GM19395 (cell line): ENCODE results near the gene NEGR1.

Experiments used
- ATAC-seq: cut with Tn5 transposase; IDR thresholded peaks from one replicate; pipeline ENCODE4 v1.9.1; 2021; ENCODE audit warnings: mild to moderate bottlenecking, moderate library complexity; ENCODE audit not compliant: unreplicated experiment

NEGR1 gene

GRCh38 chr1:71589005-71589404, 693.3 kb downstream of the NEGR1 start:
- no peak for ATAC-seq

DNA sequence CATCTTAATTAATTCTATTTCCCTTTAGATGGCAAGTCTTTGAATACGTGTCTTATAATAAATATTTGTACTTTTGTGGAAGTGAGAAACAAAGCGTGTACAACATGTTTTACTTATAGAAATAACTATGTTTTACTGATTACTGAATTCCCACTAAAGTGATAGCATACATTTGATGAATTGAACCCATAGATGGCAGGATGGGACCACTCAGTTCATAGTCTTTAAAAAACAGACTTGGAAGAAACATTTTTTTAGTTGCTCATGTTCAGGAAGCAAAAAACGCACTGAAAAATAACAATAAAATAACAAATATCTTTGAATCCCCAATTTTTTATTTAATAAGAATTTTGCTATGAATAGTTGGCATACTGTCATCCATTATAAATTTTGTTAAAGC, 694.4 kb downstream of the NEGR1 start:
- no peak for ATAC-seq

DNA sequence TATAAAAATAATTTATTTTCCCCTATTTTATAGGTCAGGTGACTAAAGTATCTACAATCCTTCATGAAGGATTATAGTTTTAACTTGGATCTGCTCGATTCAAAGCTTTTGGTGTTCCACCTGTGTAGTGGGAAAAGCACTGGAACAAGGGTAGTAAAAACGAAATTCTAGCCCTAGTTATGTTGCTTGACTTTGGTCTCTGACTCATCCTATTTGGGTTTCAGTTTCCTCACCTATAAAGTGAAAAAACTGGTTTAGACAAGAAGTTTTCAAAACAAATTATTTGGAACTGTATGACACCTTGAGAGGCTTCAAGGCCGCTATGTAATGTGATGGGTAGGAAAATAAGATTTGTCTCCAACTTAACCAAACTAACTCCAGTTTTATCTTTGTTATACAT, 696.3 kb downstream of the NEGR1 start:
- ATAC-seq, result peak; percentile 64

GRCh38 chr1:71583756-71584155, 698.6 kb downstream of the NEGR1 start:
- no peak for ATAC-seq

DNA sequence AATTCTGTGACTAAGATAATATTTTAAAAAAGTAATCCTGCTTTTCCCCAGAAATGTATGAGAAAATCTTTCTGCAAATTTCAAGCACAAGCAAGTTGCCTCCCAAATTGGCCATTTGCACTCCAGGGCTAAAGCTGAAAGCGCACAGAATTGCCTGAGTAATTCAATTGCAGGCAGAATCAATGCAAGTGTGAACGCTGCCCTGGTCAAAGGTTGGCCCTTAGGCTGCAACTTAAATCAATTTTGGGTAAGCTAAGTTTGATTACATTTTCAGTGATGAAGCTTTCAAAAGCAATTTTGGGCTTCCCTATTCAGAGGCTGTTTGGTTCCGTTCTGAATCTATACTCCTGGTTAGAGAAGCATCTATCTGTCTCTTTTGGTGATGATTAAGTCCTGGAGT, 699.7 kb downstream of the NEGR1 start:
- no peak for ATAC-seq

DNA sequence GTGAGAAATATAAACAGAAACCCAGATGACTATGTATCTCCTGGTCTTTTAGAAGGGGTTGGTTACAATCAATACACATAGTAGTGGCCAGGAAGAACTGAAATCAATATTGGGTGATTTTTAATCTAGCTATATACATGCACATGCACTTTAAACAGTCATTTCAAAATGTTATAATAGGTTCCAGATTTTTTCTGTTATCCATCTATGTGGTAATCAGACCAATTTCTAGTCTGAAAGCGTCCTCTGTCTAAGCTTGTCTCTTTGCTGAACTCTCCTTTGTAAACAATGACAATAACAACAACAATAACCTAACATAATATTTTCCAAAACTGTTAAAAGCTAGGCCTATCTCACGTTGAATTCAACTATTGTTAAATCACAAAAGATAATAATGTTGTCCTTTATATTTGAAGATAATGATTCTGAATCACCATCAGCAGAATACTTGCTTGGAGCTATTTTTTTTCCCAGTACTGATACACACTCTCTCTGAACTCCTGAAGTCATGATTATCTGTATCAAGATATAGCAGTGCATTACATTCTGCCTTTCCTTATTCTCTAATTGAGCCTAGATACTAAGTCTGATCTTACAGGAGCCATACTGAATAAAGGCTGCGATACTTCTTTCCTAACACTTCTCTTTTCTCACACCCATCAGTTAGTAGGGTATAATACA, 704.7 kb downstream of the NEGR1 start:
- no peak for ATAC-seq

- ATAC-seq, result peak; percentile 51
Measured at GRCh38 chr1:71572038-71572437, 710.3 kb downstream of the NEGR1 start.

DNA sequence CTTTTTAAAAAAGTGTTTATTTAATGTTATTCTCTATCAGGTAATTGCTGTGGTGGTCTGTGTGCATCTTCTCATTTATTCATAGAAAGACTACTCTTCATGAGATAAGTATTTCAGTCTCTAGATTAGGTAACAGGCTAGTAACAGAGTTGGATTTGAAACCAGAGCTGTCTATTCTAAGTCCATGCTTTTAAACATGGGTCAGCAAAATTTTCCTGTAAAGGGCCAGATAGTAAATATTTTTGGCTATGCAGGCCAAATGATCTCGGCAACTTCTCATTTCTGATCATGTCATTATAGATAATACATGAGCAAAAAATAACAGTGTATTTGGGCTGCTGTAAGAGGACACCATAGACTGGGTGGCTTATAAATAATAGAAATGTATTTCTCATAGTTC, 715.9 kb downstream of the NEGR1 start:
- ATAC-seq, result no peak

DNA sequence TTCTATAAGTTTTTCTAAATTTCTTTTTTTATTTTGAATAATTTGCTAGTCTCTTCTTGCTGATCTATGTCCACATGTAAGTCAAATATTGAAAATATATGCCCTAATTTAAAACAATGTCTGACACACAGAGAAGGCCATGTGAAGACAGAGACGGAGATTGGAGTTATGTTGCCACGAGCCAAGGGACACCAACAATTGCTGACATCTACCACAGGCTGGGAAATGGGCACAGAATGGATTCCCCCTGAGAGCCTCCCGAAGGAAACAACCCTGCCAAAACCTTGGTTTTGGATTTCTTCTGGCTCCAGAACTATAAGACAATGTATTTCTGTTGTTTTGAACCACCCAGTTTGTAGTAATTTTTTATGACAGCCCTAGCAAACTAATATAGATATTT, 716.5 kb downstream of the NEGR1 start:
- ATAC-seq, result no peak

GRCh38 chr1:71565262-71565661, 717.1 kb downstream of the NEGR1 start:
- ATAC-seq, result no peak

GRCh38 chr1:71562298-71562697, 720.0 kb downstream of the NEGR1 start:
- ATAC-seq, result no peak

DNA sequence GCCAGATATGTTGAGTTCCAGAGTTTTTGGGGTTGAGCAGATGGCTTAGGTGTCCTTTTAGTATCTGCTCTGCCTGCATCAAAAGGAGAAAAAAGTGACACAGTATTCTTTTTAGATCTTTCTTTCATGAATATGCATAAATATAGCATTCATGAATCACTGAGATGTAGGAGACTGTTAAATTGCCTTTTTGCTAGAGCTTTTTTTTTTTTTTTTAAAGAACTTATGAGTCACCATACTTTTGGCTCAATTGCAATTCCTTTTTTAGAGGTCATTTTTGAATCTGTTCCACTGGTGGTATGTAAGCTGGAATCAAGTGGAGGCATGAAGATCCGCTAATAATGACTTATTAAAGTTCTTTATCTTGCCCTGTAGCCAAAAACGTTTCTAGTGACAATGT, 720.6 kb downstream of the NEGR1 start:
- no peak for ATAC-seq

GRCh38 chr1:71561206-71561605, 721.1 kb downstream of the NEGR1 start:
- no peak for ATAC-seq

GRCh38 chr1:71559880-71560279, 722.5 kb downstream of the NEGR1 start:
- ATAC-seq, result no peak

GRCh38 chr1:71557138-71557537, 725.2 kb downstream of the NEGR1 start:
- no peak for ATAC-seq

DNA sequence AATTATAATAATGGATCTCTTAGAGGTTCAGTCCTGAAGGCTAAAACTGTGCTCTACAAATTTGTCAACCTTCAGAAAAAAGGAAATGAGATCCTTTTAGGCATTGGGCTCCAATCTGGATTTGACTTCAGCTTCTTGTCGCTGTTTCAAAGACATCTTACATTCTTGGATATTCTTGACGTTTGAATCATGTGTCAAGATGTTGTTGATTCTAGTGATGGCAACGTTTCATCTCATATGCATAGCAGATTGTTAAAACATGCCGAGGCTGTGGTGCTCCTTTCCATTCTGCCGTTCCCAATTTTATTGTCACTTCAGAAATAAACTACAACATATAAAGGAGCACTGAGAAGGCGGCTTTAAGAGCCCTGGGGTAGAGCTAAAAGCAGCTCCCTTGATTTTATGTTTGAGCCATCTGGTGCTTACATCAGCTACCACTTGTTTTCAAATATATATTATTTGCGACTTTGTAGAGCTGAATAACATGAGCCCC, 733.9 kb downstream of the NEGR1 start:
- ATAC-seq, result no peak

DNA sequence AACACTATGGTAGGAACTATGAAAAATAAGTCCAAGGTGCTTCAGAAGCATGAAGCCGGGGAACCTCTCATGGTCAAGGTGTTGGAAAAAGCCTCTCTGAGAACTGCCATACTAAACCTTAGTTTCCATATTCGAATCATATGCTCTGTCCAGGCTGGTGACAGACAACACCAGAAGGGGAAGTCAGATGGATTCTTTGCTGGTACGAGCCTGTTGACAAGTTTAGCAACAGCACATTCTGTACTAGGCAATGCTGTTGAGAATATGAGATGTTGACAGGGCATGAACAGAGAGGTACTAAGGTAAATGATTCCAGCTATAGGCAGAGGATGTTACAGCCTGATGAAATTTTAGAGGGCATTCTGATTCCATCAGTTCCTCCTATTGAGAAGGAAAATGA, 740.2 kb downstream of the NEGR1 start:
- no peak for ATAC-seq

DNA sequence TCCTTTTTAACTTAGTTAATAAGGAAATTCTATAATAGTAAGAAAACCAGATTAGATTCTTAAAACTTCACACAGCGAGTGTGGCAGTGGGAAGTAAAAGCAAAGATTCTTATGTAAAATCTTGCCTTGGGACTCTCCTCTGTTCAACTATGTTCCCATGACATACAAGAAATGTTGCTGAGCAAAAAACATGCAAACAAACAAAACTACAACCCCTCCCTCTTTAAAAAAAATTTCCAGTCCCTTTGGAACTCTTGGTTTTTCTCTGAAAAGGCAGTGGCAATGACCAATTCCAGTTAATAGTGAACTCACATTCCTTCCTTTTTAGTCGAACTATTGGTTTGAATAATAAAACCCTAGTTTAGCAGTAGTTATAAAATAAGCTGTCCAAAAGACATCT, 748.4 kb downstream of the NEGR1 start:
- ATAC-seq, result no peak

DNA sequence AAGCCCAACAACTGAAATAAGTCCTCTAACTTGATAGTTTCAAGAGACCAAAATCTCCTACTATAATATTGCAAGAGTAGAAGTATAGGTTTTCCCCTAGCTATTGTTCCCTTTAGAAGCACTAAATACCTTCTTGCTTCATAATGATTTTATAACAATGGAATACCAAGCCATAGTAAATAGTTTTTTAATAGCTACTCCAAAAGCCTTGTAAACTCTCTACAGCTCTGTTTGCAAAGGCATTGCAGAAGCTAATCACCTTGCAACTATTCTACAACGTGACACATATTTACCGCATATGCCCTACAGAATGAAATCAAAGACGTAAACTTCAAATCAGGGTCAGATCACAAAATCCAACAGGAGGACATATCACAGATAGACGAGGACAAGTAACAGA, 750.0 kb downstream of the NEGR1 start:
- no peak for ATAC-seq

GRCh38 chr1:71526824-71527223, 755.5 kb downstream of the NEGR1 start:
- ATAC-seq, result no peak

DNA sequence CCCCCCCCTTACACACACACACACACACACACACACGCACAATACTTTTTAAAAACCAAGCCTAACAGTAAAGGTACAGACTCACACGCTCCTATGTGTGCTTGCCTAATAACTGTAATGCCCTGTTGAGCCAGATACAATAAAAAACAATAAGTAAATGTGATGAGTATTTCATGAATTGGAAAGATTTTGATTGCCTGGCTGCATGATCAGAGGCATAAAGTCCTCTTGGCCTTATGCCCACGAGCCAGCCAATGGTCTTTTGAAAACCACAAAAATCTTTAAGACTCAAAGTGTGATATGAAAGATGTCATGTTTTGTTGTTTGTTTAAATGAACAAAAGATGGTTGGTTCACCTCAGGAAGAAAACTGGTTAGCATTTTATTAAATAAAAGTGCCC, 759.6 kb downstream of the NEGR1 start:
- ATAC-seq, result no peak

GRCh38 chr1:71521655-71522264, 760.6 kb downstream of the NEGR1 start:
- peak; percentile 66 for ATAC-seq

DNA sequence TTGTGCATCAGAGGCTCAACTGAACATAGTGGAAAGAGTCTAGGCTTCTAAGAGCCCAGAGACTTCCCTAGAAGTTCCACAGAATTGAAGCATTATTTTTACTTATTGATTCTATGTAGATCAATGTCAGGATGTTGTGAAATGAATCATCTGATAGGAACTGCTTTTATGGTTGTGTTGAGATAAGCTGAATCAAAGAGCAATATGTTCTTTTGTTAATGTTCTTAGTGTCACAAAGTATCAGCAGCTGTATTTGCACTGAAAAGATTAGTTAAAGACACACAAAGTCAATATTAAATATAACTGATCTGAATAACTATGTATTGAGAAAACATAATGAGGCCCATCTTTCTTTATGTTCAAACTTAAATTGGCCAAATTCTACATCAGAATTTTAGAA, 770.8 kb downstream of the NEGR1 start:
- no peak for ATAC-seq
